ENCODE results near the gene PHLDA1. TPM values are rescaled to one million over a fixed set of nuclear protein-coding genes. Genes with fewer than 3 reads are reported as not detected.

Gene PHLDA1
- total and polyA plus RNA-seq, 9 of the 15 experiments (the other 6 are each of a cell fraction or from before 2014, with no cell fraction given), result 0.15 to 2.9 (median 0.54) TPM

GRCh38 chr12:76003355-76003638 lies 28.3 kb downstream of the PHLDA1 start:
- ATAC-seq (no peak), FAIRE-seq (no peak), DNase-seq (ENCODE audit: extremely low read depth in 1 of 4, low spot score in 3 of 4) (no peak)
- Histone ChIP-seq H3K9ac (ENCODE audit: insufficient read depth in 1 of 2, low read depth in 2 of 2, low read length in 2 of 2) (no peak overlapping the region), H3K4me1 (replicated peaks in 1 of 2; ENCODE audit: control insufficient read depth in 2 of 2, insufficient read depth in 2 of 2, low read length in 2 of 2) (no peaks in the 10 kb centered on the region), H3K9me3 (replicated peaks; ENCODE audit: control insufficient read depth, insufficient read depth, low read depth, low read length) (peaks cover 4% of the 10 kb centered on the region), H3K4me3 (no peak overlapping the region), H3K27ac (ENCODE audit: extremely low read depth, low read depth, low read length) (no peak overlapping the region), H2AFZ (ENCODE audit: low read depth, low read length) (no peak overlapping the region), H3K27me3 (ENCODE audit: control insufficient read depth in 2 of 2, insufficient read depth in 2 of 2, low read length in 2 of 2) (peaks cover 0 to 8% of the 10 kb centered on the region in 2 experiments; a peak in 2 of 5 replicates), H3K9me1 (ENCODE audit: control insufficient read depth, insufficient read depth, low read length) (no peaks in the 10 kb centered on the region), H3K79me2 (ENCODE audit: control insufficient read depth, insufficient read depth, low read length) (no peaks in the 10 kb centered on the region), H3K36me3 (ENCODE audit: control insufficient read depth, insufficient read depth, low read length) (no peaks in the 10 kb centered on the region), H4K20me1 (replicated peaks; ENCODE audit: control insufficient read depth, insufficient read depth, low read length) (no peaks in the 10 kb centered on the region), H3K4me2 (ENCODE audit: insufficient read depth, low read length) (no peak overlapping the region)
- intact Hi-C loops (cut with micrococcal nuclease) (no loop called here), in situ Hi-C loops (cut with MboI) (no loop called here)
- no TSS peak for BruUV-seq (replicated peaks)
- ChIA-PET POLR2A (no interaction called here), CTCF (ENCODE audit: low intra/inter-chr PET ratio) (no interaction called here)
- 5% methylated on average over 2 of the region's 2 CpGs for WGBS (ENCODE audit: insufficient coverage, low coverage, missing lambda C conversion rate)
- TF ChIP-seq JUND (IDR thresholded peaks at IDR 0.05; ENCODE audit: borderline replicate concordance, low read depth, low read length) (no peak), JUND (tag; IDR thresholded peaks at IDR 0.05; ENCODE audit: borderline replicate concordance, low read depth, low read length) (no peak), MTA3 (IDR thresholded peaks at IDR 0.05; ENCODE audit: borderline replicate concordance) (no peak), SNAPC5 (CRISPR knock-in tag; IDR thresholded peaks at IDR 0.05) (no peak), TCF7L2 (IDR thresholded peaks at IDR 0.05; ENCODE audit: low read depth, low read length) (no peak), ZNF318 (IDR thresholded peaks at IDR 0.05; ENCODE audit: borderline replicate concordance in 1 of 2, low read depth in 1 of 2) (no peak), CBX1 (IDR thresholded peaks at IDR 0.05; ENCODE audit: low read depth) (no peak), HDAC1 (IDR thresholded peaks at IDR 0.05) (no peak), BRCA1 (IDR thresholded peaks at IDR 0.05) (no peak), BRCA1 (CRISPR knock-in tag; IDR thresholded peaks at IDR 0.05) (no peak)

Measured in K562 (cell line).